HL-60 (cell line): ENCODE data around the gene COL4A3.

Source experiments
- DNase-seq, 2 experiments: peaks; one replicate each; pipeline ENCODE4 v3.0.0-alpha.2; 2010 to 2020; ENCODE audit warnings: low read depth in 1 of 2, low spot score in 1 of 2
- H3K27ac ChIP-seq: fragments of 250-450 bp; sonication (Bioruptor Pico); replicated peaks from 2 replicates; pipeline ENCODE4 v1.5.1; 2020; ENCODE audit warnings: mild to moderate bottlenecking, moderate library complexity
- H3K27me3 ChIP-seq: fragments of 250-450 bp; sonication (Bioruptor Pico); 2 replicates; pipeline ENCODE4 v1.5.1; 2021; ENCODE audit warnings: mild to moderate bottlenecking, moderate library complexity; ENCODE audit not compliant: insufficient read depth, poor library complexity, severe bottlenecking
- H3K4me3 ChIP-seq: replicated peaks from 2 replicates; pipeline ENCODE4 v1.5.1; 2011; ENCODE audit warnings: mild to moderate bottlenecking, control low read depth, low read length; ENCODE audit not compliant: insufficient read depth
- CTCF ChIP-seq: IDR thresholded peaks from one replicate; pipeline ENCODE4 v1.5.1; 2011; ENCODE audit warnings: low read length, control low read depth, inconsistent platforms; ENCODE audit not compliant: insufficient read depth
- GABPA ChIP-seq: IDR thresholded peaks from 2 replicates; pipeline ENCODE4 v1.6.1; 2012; ENCODE audit warnings: low read depth
- POLR2AphosphoS5 ChIP-seq: IDR thresholded peaks from 2 replicates; pipeline ENCODE4 v1.6.1; 2012; ENCODE audit warnings: low read depth
- REST ChIP-seq: IDR thresholded peaks from 2 replicates; pipeline ENCODE4 v1.6.1; 2012; ENCODE audit warnings: low read depth; ENCODE audit not compliant: insufficient replicate concordance
- SPI1 ChIP-seq: IDR thresholded peaks from 2 replicates; pipeline ENCODE4 v1.6.1; 2012; ENCODE audit warnings: low read depth, mild to moderate bottlenecking, borderline replicate concordance

Gene COL4A3

GRCh38 chr2:227214622-227215041 lies 50.2 kb downstream of the COL4A3 start:
- Histone ChIP-seq H3K4me3 (no peak overlapping the region), H3K27ac (no peak overlapping the region), H3K27me3 (no peaks in the 10 kb centered on the region)
- DNase-seq, result no peak
- TF ChIP-seq SPI1, result no peak
- TF ChIP-seq GABPA, result no peak
- TF ChIP-seq POLR2AphosphoS5, result no peak
- no peak for TF ChIP-seq REST
- no peak for TF ChIP-seq CTCF

- no peaks in the 10 kb centered on the region for H3K27me3 ChIP-seq
- TF ChIP-seq SPI1 (no peak), REST (no peak), GABPA (no peak), CTCF (no peak), POLR2AphosphoS5 (no peak)
- no peak overlapping the region for H3K27ac ChIP-seq
- DNase-seq, result no peak
- H3K4me3 ChIP-seq, result no peak overlapping the region
Measured at GRCh38 chr2:227219312-227220105, 55.1 kb downstream of the COL4A3 start.

- Histone ChIP-seq H3K27me3 (no peaks in the 10 kb centered on the region), H3K27ac (no peak overlapping the region)
- DNase-seq, result no peak
Measured at GRCh38 chr2:227221120-227221519, 56.7 kb downstream of the COL4A3 start.

More at GRCh38 chr2:227221120-227221519, 56.7 kb downstream of the COL4A3 start:
- no peak overlapping the region for H3K4me3 ChIP-seq
- TF ChIP-seq REST, result no peak
- no peak for TF ChIP-seq SPI1
- TF ChIP-seq POLR2AphosphoS5, result no peak
- no peak for TF ChIP-seq CTCF
- no peak for TF ChIP-seq GABPA
